Fibroblast of villous mesenchyme (primary cell): ENCODE data around the gene CRYL1. TPM values are rescaled to one million over a fixed set of nuclear protein-coding genes. Genes with fewer than 3 reads are reported as not detected.

Experiments
- DNase-seq: peaks from one replicate; pipeline ENCODE4 v3.0.0-alpha.2; 2010; ENCODE audit warnings: low read depth
- H3K4me3 ChIP-seq: 2 replicates; pipeline ENCODE4 v1.5.1; 2011; ENCODE audit warnings: low read depth, mild to moderate bottlenecking, low read length
- total RNA-seq: library from RNA; depleted of rRNA; stranded (reverse); fragments of >200 nt; gene quantifications from 2 replicates; pipeline ENCODE4 v1.2.3, GENCODE V29; 2012
- TF ChIP-seq, protein P1 (sequence below): IDR thresholded peaks from 2 replicates; pipeline ENCODE4 v1.5.1; 2012; ENCODE audit warnings: low read depth, mild to moderate bottlenecking, low read length; ENCODE audit not compliant: insufficient read depth

The CRYL1 gene
- total RNA-seq, 1 donor: 4.7 TPM

DNA sequence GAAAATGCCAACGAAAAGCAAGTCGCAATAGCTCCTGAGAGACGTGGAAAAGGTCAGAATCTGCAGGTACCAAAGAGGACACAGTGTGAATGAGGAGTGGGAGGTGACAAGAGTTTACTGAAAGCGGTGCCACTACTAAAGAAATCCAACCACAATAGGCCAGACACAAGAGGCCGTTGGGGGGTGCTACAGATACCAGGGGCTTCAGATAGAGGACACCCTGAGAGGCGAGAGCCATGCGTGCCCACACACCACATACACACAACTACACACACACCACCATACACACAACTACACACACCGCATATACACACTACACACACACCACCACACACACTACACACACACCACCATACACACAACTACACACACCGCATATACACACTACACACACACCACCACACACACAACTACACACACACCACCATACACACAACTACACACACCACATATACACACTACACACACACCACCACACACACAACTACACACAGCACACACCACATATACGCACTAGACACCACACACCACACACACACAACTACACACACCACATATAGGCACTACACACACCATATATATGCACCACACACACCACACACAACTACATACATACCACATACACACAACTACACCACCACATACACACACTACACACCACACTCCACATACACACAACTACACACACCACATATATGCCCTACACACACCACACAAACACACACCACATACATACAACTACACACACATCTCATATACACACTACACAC, 28.5 kb downstream of the CRYL1 start:
- no peak overlapping the region for H3K4me3 ChIP-seq
- no peak for DNase-seq
- TF ChIP-seq, protein P1, sequence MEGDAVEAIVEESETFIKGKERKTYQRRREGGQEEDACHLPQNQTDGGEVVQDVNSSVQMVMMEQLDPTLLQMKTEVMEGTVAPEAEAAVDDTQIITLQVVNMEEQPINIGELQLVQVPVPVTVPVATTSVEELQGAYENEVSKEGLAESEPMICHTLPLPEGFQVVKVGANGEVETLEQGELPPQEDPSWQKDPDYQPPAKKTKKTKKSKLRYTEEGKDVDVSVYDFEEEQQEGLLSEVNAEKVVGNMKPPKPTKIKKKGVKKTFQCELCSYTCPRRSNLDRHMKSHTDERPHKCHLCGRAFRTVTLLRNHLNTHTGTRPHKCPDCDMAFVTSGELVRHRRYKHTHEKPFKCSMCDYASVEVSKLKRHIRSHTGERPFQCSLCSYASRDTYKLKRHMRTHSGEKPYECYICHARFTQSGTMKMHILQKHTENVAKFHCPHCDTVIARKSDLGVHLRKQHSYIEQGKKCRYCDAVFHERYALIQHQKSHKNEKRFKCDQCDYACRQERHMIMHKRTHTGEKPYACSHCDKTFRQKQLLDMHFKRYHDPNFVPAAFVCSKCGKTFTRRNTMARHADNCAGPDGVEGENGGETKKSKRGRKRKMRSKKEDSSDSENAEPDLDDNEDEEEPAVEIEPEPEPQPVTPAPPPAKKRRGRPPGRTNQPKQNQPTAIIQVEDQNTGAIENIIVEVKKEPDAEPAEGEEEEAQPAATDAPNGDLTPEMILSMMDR: no peak

DNA sequence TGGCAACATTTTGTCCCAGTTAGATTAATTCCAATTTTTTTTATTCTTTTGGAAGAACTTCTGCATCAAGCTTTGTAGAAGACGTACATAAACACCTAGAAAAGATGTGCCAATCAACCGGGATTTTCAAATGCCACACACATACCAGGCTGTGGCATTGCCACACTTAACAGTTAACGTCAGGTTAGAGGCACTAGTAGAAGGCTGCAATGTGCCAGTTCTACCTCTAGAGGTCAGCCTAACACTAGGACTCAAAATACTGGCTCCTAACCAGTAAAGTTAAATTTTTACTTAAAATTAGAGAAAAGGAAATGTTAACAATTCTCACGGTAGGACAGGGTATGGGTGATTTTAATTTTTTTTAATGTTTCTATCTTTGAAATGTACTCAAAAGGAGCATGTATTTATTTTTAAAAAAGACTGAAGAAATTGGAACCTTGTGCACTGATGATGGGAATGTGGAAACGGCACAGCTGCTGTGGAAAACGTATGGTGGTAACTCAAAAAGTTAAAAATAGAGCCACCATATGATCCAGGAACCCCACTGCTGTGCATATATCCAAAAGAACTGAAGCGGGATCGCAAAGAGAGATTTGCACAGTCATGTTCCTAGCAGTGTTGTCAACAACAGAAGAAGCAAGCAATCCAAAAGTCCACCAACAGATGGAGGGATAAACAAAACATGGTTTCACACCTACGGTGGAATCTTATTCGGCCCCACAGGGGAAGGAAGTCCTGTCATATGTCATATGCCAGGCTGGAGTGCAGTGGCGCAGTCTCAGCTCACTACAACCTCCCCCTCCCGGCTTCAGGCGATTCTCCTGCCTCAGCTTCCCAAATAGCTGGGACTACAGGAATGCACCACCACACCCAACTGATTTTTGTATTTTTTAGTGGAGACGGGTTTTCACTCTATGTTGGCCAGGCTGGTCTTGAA, 30.3 kb downstream of the CRYL1 start:
- peak overlapping the region; percentile 13 for H3K4me3 ChIP-seq
- TF ChIP-seq, protein P1: peak; percentile 95
- DNase-seq: peak; percentile 71

DNA sequence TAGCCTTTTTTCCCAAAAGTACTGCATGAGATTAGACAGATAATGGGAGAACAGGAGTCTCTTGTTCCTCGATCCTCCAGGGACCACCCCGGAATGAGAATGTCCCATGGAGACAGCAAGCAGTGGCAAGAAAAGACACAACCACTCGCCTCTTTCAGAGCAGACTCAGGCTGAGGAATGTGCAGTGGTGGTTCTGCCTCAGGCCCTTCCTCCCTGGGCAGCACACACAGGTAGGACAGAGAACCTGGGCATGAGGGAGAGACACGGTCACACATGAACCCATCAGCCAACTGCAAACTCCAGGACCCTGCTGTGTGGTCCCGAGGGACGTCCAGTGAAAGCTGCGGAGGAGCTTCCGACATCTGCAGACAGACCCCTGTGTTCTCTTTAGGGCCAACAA, 31.0 kb downstream of the CRYL1 start:
- TF ChIP-seq, protein P1: no peak
- DNase-seq: no peak
- H3K4me3 ChIP-seq: no peak overlapping the region

DNA sequence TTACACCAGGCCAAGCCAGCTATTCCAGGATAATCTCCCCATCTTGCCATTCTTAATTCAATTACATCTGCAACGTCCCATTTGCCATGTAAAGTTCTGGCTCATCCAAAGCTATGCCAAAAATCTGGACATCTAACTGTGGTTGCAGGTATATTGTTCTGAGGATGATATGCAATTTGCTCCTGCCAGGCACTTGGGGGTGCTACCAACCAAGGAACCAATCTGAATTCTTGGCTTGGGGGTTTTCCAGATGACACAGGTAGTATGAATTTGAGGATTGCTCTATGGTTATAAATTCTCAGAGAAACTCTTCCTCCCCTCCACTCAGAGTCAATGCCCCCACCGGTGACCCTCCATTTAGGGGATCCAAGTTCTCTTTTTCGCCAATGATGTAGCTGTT, 33.0 kb downstream of the CRYL1 start:
- H3K4me3 ChIP-seq: no peak overlapping the region
- TF ChIP-seq, protein P1: peak; percentile 63
- DNase-seq: peak; percentile 30

DNA sequence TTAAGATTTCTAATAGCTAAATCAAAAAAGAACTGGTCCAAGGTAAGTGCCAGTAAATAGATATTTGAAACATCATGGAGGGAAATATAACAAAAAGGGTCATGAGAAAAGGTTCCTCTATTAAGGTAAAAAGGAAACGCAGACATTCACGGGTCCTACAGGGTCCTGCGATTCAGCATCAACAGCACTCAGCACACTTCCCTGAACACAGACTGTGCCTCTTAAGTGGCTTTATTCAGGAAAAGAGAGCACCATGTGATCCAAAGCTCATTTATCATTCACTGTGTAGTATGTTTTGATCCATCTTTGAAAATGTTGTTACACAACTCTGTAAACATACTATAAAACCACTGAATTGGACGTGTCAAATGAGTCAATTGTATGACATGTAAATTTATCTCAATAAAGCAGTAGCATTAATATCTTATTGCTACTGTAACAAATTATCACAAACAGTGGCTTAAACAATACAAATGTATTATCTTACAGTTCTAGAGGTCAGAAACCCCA, 33.7 kb downstream of the CRYL1 start:
- H3K4me3 ChIP-seq: no peak overlapping the region
- DNase-seq: peak; percentile 59
- TF ChIP-seq, protein P1: no peak

DNA sequence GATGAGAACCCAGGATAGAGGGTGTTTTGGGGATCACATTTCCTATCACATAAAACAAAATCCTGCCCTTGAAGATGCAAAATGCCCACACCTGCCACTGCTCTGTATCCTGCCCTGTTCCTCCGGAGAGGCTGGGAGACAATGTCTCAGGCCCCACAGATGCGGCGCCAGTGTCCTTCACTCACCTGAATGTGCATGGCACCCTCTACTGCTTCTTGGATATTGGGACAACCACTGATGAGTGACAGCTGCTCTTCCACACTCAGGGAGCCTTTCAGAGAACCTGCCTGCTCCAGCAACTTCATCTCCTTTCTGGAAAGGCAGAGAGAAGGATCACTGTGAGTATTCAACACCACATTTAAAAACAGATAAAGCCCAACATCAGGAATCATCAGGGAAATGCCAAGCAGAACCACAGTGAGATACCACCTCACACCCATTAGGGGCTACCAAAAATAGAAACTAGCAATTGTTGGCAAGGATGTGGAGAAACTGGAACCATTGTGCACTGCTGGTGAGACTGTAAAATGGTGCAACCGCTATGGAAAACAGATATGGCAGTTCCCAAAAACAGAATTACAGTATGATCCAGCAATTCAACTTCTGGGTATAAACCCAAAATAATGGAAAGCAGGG, 36.4 kb downstream of the CRYL1 start:
- TF ChIP-seq, protein P1: peak; percentile 47
- H3K4me3 ChIP-seq: no peak overlapping the region
- no peak for DNase-seq
